OCI-LY3 (cell line): ENCODE data around the gene PARP1.

ENCODE experiments used
- EZH2phosphoT487 ChIP-seq: fragments of 200-600 bp; shearing (Covaris generic); IDR thresholded peaks from 2 replicates; pipeline ENCODE4 v1.6.1; 2018; ENCODE audit warnings: antibody characterized with exemption, mixed run types, low read depth
- TF ChIP-seq, protein P1 (sequence below): fragments of 200-600, 300-600 bp; sonication (generic); IDR thresholded peaks from 2 replicates; pipeline ENCODE4 v1.5.1; 2014; ENCODE audit warnings: antibody characterized with exemption, low read length, low read depth

DNA sequence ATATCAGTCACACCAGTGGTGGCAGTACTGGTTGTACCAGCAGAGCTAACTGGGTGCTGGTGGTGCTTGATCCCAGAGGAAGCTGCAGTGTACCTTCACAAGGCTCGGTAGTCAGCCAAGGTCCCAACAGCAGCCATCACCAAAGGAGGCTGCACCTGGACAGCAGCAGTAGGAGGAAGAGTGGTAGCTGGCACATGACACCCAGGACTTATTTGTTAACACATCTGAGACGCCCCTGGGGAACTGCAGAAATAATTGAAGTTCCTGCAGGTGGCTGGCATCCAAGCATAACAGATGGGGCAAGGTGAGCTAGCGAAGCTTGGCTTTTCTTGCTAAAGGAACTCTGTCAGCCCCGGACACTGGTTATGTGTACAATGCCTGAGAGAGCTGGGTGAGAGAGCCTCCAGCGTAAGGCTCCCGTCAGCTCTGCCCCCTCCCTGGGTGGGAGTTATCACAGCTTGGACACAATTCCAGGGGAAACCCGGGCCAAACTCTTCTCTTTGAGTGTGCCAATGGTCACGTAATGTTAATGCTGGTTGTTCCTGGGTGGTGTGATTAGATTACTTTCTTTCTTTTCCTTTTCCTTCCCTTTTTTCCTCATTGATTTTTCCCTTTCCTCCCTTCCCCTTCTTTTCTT lies 29.1 kb upstream of the PARP1 start:
- TF ChIP-seq, protein P1, sequence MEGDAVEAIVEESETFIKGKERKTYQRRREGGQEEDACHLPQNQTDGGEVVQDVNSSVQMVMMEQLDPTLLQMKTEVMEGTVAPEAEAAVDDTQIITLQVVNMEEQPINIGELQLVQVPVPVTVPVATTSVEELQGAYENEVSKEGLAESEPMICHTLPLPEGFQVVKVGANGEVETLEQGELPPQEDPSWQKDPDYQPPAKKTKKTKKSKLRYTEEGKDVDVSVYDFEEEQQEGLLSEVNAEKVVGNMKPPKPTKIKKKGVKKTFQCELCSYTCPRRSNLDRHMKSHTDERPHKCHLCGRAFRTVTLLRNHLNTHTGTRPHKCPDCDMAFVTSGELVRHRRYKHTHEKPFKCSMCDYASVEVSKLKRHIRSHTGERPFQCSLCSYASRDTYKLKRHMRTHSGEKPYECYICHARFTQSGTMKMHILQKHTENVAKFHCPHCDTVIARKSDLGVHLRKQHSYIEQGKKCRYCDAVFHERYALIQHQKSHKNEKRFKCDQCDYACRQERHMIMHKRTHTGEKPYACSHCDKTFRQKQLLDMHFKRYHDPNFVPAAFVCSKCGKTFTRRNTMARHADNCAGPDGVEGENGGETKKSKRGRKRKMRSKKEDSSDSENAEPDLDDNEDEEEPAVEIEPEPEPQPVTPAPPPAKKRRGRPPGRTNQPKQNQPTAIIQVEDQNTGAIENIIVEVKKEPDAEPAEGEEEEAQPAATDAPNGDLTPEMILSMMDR: no peak
- TF ChIP-seq EZH2phosphoT487: no peak
